Putamen (tissue), 1 donor: ENCODE results near the gene TAS2R20.
"Not testable (repeated sequence)": the region's sequence is repeated elsewhere in the genome, so short reads cannot be mapped to it uniquely, and the experiment has no call there.

Experiments
- DNase-seq: peaks from one replicate; pipeline ENCODE4 v3.0.0-alpha.2; 2016; ENCODE audit warnings: low spot score

Gene TAS2R20

GRCh38 chr12:10998204-10998603 lies at the start of gene TAS2R20:
TAS2R20 (minus strand) TSS chr12:10998304; CDS start chr12:10997875, 429 bp downstream.
- DNase-seq, result no peak

- DNase-seq, result not testable (repeated sequence)
These were observed 43.3 kb upstream of the TAS2R20 start for GRCh38 chr12:11041366-11041765.

- DNase-seq, result no peak
These were observed 42.1 kb upstream of the TAS2R20 start for GRCh38 chr12:11040162-11040561.

- no peak for DNase-seq
These were observed 41.1 kb upstream of the TAS2R20 start for GRCh38 chr12:11039171-11039570.

- not testable (repeated sequence) for DNase-seq
These were observed 35.9 kb upstream of the TAS2R20 start for GRCh38 chr12:11033959-11034358.

- DNase-seq, result no peak
These were observed 33.2 kb upstream of the TAS2R20 start, which contains the start of gene TAS2R31 for GRCh38 chr12:11031307-11031706. TAS2R31 (minus strand) TSS chr12:11031407; CDS start chr12:11031335, 72 bp downstream.

- DNase-seq, result no peak
These were observed 28.0 kb upstream of the TAS2R20 start for GRCh38 chr12:11026118-11026517.

GRCh38 chr12:11023387-11023786 lies 25.3 kb upstream of the TAS2R20 start:
- DNase-seq, result no peak

GRCh38 chr12:11022520-11022919 lies 24.4 kb upstream of the TAS2R20 start, which contains the start of gene TAS2R19:
TAS2R19 (minus strand) TSS chr12:11022620; CDS start chr12:11022571, 49 bp downstream.
- no peak for DNase-seq

- DNase-seq, result peak; percentile 70
These were observed 18.8 kb upstream of the TAS2R20 start for GRCh38 chr12:11016937-11017336.

GRCh38 chr12:11015775-11016430 lies 17.8 kb upstream of the TAS2R20 start:
- DNase-seq, result no peak

GRCh38 chr12:11014234-11014633 lies 16.1 kb upstream of the TAS2R20 start:
- no peak for DNase-seq

GRCh38 chr12:11007608-11008007 lies 9.5 kb upstream of the TAS2R20 start:
- DNase-seq, result no peak

- no peak for DNase-seq
These were observed 3.8 kb downstream of the TAS2R20 start for GRCh38 chr12:10994307-10994706.

GRCh38 chr12:10989107-10989506 lies 9.0 kb downstream of the TAS2R20 start:
- DNase-seq, result no peak

- DNase-seq, result no peak
These were observed 11.3 kb downstream of the TAS2R20 start, which contains the start of gene TAS2R50 for GRCh38 chr12:10986812-10987211. TAS2R50 (minus strand) TSS chr12:10986912; CDS start chr12:10986860, 52 bp downstream.

- DNase-seq, result no peak
These were observed 15.9 kb downstream of the TAS2R20 start for GRCh38 chr12:10982244-10982643.

GRCh38 chr12:10974965-10975364 lies 23.1 kb downstream of the TAS2R20 start:
- no peak for DNase-seq

- no peak for DNase-seq
These were observed 29.2 kb downstream of the TAS2R20 start for GRCh38 chr12:10968765-10969456.

- DNase-seq, result no peak
These were observed 30.7 kb downstream of the TAS2R20 start for GRCh38 chr12:10967409-10967808.

- DNase-seq, result no peak
These were observed 31.8 kb downstream of the TAS2R20 start for GRCh38 chr12:10966314-10966713.

GRCh38 chr12:10965476-10965875 lies 32.6 kb downstream of the TAS2R20 start:
- no peak for DNase-seq

- no peak for DNase-seq
These were observed 37.9 kb downstream of the TAS2R20 start for GRCh38 chr12:10960211-10960610.
